GM19238 (cell line): ENCODE data around the gene CST5.
"Not testable (repeated sequence)": the region's sequence is repeated elsewhere in the genome, so short reads cannot be mapped to it uniquely, and the experiment has no call there.

ENCODE experiments used
- DNase-seq: peaks from one replicate; pipeline ENCODE4 v3.0.0; 2011; ENCODE audit warnings: low spot score; ENCODE audit not compliant: insufficient read length

CST5 gene

DNA sequence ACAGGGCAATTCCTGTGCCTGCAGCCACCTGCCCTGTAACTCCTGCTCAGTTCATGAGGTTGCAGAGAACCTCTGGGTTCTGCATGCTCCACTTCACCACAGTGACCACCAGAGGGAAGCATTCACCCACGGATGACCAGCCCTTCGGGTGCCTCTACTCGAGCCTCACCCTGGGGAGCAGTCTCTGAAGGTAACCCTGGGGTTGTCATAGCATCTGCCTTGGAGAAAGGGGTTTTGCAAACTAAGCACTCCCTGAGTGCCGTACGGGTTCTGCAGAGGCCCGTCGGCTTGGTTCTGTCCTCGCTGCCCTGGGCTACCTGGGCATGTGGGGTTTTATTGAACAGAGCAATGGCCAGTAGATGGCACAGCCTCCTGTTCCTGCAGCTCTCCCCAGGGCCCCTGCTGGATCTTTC is 10.2 kb upstream of the CST5 start:
- DNase-seq = peak; percentile 30

DNA sequence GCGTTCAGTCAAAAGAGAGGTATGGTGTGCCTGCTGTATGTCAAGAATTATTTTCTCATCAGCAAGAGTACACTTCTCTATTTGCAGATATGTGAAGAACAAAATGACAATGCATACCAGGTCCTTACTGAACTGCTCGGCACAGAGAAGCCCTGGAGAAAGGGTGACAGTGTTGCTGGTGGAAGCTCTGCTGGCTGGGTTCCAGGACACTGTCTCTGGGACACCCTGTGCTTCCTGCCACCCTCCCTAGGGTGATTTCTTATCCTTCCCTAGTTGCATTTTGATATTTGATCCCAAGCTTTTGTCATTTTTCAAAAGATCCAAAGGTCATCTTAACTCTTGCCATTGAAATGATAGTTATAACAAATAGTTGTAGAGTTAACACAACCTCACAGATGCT is 8.3 kb upstream of the CST5 start:
- DNase-seq = no peak

DNA sequence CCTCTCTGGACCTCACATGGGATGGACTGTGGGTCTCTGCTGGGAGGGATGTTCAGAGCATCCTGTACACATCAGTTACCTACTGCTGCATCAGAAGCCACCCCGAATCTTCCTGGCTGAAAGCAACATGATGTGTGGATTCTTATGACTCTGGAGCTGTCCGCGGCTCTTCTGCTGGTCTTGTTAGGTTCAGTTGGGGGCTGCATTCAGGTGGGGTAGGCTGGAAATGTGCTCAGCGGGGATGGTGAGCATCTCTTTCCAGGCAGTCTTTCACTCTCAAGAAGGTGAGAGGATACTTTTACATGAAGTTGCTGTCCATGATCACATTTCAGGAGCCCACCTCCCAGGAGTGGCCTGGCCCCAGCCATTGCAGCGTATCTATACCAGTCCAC is 5.2 kb upstream of the CST5 start:
- DNase-seq = no peak

DNA sequence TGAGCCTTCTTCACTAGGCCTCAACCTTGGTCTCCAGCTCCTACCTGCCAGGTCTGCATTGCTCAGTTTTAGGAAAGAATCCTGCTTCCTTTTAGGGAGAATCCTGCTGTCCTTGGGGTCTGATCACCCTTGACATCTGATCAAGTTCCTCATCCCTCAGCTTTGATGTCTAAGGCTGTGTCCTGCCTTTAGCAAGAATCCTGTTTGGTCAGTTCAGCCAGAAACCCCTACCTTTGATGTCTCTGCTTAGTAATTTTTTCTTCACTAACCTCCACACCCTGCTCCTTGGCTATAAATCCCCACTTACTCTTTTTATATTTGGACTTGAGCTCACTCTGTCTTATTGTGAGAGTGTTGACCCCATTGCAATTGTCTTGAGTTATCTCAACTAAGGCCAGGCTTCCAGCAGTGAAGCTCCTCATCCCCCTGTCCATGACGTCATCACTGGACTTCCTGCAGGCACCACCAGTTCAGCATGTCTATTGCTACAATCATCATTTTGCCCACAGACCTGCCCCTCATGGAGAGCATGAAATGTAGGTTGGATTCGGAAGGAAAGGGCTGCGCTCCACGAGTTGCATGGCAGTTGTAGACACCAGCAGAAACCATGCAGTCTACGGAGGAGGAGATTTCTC is 4.7 kb upstream of the CST5 start:
- DNase-seq = no peak

DNA sequence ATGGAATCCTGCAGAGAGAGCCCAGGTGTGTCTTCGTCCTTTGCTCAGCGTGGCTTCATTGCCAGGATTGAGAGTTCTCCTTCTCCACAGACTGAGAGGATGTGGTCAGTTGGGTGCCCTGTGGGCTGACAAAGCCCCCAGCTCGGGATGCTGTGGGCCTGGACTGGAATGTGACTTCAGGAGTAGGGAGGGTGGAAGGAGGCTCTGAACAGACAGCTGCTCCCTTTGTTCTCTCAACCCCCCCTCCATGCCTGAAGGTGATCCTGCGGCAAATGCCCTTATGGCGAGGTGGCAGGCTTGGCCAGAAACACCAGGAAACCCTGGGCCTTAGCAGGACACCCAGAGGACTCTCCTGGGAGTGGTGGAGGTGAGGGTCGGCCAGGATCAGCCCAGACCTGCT is 1.8 kb upstream of the CST5 start:
- DNase-seq = no peak

DNA sequence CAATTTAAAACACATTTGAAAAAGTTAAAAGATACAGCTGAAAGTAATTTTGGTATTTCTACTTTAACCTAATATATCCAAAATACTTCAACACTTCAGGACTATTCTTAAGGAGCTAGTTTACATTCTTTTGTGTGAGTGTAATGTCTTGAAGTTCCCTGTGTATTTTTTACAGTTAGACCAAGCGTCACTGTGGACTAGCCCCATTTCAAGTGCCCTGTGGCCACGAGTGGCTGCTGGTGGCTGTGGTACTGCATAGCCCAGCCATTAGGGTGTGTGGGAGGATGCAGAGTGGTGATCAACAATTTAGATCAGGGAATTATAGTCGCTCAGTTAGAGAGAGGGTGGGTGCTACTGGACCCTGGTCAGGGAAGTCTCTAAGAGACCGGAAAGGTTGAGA is 869 bp upstream of the CST5 start:
- DNase-seq = no peak

DNA sequence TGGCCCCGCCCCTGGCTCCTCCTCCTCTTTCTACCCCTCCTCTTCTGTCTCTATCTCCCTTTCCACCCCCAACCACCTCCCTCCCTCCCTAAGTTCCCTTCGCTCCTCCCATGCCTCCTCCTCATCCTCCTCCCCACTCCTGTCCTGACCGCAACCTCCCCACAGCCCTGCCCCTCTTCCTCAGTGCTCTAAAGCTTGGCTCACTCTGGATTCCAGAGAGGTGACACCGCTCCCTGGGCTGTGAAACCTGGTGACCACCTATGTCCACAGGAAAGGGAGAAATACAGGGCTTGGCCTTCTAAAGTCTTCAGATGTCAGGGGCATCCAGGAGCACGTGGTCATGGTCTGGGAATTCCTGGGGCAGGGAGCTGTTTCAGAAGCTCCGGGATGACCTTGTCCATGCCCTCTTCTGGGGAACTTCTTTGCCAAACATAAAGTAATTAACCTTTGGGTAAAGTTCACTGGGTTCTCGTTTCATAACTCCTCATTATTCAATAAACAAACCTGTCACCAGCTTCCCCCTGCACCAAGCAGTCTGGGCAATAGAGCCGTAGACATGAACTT is 345 bp upstream of the CST5 start:
- no peak for DNase-seq

DNA sequence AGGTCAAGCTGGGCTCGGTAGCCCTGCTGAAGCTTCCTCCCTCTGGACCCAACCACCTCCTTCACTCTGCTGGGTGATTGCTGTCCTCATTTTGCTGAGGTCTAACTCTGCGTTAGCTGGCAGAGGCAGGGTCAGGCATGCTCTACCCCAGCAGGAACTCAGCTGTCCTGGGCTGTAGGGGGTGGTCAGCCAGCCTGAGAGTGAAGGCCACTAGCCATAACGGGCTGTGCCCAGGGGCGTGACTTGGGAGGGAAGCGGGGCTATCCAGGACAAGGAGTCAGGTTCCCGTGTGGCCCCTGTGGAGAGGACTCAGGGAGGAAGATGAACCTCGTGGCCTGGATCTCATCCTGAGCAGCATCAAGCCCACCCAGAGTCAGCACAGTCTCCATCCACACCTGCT is 761 bp downstream of the CST5 start:
- DNase-seq = no peak

DNA sequence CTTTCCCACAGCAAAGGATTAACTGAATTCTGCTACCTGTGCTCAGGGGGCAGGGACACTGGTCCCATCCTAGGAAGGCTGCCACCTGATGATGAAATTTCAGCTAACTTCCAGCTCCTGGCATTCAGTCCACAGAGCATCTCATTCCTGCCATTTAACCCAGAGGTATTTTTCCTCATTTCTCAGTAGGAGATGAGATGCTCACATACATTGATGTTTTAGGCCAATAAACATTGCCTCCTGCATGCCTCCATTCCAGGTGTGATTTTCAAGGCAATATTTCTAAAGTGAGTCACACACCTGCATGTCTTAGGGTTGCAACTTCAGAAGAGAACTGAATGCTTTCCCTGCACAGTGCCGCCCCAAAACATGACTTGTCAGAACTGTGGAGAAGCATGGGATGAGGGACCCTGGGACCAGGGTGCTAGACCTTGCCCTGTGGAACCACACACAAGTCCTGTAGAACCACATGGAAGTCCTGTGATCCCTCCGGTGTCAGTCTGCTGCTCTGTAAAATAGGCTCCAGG is 1.5 kb downstream of the CST5 start:
- DNase-seq = not testable (repeated sequence)

DNA sequence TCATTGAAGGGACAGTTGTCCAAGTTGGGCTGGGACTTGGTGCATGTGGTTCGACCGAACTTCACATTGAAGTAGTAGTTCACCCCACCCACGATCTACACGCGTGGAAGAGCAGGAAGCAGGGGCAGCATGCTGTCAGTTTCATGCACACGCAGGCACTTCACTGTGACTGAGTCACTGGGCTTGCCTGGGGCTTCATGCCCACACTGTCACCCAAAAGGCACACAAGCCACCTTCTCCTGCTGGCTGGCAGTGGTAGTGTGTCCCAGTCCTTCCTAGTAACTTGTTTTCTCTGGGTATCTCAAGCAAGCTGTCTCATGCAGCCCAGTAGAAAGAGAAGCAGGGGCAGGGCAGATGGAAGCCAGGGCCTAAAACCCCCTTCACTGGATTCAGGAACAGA is 2.0 kb downstream of the CST5 start:
- DNase-seq = no peak

DNA sequence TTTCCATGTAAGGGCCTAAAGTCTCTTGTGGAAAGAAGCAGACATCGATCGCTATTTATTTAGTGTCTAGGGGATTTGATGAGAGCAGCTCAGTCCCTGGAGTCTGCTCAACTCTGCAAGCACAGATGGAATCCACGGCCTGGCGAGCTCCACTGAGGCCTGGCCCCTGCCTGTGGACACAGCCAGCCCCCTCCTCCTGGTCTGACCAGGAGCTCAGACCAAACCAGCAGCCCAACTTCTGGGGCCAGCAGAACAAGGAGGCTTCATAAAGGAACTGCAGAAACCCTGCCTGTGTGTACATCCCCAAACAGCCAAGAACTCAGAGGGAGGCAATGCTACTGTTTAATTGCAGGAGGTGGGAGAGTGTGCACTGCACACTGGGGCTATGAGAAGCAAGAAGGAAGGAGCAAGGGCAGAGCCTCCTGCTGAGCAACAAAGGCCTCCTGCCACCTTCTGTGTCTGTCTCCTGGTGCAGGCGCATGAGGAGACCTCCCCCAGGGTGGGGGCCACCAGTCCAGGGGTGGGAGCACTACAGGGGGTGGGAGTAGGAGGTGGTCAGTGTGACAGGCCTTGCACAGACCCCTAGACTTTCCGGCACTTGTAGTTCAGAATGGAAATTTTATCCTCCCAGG is 3.8 kb downstream of the CST5 start:
- DNase-seq = no peak

DNA sequence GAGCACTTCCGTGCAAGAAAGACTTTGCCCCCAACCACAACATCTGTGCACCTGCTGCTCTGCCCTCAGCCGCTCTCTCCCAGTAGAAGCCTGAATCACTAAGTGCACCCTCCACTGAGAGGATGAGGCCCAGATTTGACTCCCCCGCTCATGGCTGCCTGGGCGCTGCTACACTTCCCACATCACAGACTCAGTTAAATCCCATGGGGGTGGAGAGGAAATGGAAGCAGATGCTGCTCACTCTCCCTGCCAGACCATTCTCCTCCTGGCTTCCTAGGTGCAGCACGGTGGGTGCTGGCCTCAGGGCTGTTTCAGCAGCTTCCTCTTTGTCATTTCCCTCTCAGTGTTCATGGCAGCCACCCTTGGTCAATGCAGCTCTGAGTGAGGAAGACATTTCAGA is 4.8 kb downstream of the CST5 start:
- DNase-seq = no peak

DNA sequence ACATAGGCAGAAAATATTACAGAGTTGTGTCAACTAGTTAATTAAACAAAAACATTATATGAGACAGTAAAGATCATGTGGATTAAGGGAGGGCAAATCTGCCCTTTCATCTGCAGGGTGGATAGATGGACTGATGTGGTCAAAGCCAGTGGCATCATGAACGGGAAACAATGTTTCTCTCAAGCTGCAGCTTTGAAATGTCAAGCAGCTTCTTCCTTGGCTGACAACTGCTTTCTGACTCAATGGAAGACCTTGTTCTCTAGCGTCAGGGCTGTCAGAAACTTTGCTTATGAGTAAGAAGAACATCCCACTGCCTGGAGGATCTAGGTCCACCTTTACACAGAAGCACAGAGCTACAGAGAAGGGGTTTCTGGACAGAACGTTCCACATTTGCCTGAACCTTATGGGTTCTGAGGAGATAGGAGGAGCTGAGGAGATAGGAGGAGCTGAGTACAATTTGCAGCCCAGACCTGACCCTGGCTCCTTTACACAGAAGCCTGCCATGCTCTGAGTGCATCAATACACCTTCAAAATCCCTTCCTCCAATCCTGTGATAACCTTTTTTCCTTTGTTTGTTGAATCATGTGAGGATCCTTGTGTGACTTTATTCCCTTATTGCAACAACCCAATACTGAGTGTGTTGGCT is 6.1 kb downstream of the CST5 start:
- DNase-seq = no peak

DNA sequence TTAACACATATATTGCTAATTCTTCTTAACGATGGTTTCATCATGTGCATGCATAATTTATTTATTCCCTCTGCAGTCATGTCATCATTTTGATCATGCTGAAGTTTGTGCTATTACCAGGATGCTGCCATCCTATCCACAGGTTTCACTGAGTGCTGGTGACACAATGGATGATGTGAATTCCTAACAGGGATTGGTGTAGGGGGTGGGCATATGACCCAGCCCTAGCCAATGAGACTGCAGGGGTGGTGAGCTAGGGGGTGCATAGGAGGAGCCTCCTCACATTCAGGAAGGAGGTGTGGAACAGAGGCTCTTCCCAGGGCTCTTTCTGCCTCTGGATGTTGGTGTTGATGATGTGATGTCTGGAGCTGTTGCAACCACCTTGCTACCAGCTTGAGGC is 7.5 kb downstream of the CST5 start:
- no peak for DNase-seq

DNA sequence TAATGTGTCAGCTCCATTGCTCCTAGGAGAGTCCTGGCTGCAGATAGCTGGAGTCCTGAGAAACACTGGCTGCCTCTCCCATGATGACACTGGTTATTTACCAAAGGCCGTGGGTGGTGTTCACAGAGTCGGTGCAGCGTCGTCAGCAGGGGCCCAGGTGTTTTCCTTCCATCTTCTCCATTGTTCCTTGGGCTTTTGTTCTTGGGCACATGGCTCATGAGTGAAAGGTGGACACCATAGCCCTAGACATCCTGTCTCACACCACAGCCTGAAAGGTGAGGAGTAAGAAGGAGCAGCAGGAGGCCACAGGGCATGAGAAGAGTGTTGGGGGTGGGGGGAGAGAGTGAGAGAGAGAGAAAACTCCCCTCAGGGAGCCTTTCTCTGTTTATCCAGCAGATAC is 9.1 kb downstream of the CST5 start:
- DNase-seq = no peak

DNA sequence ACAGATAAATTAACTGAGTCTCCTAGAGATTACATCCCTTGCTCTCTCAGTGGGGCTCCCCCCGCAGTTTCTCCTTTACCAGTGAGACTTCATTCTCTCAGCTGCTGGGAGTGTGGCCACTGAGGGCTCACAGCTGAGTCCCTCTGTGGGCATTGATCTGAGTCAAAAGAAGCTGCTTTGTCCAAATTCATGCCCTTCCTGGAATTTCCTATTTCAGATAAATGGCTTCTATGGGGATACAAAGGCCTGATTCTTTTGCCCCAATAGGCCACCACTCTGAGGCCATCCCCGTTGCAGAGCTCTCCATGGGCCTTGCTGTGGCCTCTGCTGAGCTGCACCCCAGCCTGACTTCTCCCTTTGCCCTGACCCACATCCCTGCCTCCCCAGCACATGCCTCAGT is 10.0 kb downstream of the CST5 start:
- no peak for DNase-seq

DNA sequence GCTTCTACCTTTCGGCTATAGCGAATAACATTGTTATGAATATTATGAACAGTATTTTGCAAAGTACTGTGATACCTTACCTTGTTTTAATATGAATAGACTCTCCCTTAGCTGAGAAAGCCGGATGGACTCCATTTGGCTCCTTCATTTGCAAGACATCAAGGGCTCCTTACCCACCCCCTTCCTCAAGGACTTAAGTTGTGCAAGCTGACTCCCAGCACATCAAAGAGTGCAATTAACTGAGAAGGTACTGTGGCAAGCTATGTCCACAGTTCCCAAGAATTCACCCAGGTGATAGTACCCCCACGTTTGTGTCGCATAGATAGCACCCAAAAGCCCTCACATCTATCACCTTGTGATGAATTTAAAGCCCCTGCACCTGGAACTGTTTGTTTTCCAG is 11.2 kb downstream of the CST5 start:
- DNase-seq = no peak

DNA sequence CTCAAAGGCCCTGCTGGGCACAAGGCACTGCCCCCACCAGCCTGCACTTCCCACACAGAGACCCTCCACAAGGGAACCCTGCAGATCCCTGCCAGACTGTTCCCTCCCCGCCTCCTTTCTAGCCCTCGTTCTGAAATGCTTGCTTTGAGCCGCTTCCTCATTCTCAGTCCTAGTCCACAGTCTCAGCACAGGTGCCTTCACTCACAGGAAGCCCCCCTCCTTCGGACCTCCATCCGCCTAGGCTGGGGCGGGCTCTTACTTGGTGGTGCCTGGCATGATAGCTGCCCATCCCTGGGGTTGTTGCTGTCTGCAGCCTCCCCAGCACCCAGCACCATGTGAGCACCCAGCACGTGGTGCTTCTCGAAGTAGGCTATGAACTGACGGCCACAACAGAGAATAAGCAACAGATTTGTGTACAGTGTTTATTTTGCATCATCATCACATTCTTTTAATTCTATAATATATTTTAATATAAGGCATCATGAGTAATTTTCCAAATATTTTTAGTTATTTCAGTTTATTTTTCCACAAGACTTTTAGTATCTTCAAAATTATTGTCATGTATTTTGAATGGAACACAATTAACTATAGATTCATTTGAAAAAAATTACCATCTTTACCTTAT is 12.3 kb downstream of the CST5 start:
- no peak for DNase-seq

DNA sequence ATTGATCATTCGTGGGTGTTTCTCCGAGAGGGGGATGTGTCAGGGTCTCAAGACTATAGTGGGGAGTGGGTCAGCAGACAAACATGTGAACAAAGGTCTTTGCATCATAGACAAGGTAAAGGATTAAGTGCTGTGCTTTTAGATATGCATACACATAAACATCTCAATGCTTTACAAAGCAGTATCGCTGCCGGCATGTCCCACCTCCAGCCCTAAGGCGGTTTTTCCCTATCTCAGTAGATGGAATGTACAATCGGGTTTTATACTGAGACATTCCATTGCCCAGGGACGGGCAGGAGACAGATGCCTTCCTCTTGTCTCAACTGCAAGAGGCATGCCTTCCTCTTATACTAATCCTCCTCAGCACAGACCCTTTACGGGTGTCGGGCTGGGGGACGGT is 18.8 kb downstream of the CST5 start:
- not testable (repeated sequence) for DNase-seq

DNA sequence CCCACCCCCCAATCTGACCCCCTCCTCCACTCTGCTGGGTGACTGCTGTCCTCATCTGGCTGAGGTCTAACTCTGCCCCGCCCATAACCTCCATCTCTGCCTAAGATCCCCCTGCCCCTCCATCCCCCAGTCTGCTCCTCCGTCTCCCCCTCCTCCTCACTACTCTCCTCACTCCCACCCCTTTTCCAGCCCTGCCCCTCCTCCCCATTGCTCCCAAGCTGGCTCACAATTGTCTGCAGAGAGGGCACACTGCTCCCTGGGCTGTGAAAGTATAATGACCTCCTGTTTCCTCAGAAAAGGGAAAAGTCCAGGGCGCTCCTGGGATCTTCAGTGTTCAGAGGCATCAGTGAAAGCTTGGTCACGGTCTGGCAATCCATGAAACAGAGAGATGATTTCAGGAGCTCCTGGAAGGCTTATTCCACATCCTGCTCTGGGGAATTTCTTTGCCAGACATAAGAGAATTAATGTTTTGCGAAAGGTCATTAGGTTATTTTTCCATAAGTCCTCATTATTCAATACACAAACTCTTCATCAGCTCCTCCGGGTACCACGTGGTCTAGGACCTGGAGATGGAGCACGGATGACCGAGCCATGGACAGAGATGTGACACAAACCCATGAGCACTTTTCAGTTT is 21.5 kb downstream of the CST5 start:
- DNase-seq = no peak

DNA sequence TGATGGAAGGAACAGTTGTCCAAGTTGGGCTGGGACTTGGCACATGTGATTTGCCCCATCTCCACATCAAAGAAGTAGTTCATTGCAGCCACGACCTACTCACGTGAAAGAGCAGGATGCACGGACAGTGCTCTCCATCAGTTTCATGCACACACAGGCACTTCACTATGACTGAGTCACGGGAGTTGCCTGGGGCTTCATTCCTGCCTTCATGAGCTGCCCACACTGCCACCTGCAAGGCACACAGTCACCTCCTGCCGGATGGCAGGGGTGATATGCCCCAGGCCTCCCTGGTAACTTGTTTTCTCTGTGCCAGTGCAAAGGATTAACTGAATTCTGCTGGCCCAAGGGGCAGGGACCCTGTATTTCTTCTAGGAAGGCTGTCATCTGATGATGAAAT is 22.8 kb downstream of the CST5 start:
- DNase-seq = no peak

DNA sequence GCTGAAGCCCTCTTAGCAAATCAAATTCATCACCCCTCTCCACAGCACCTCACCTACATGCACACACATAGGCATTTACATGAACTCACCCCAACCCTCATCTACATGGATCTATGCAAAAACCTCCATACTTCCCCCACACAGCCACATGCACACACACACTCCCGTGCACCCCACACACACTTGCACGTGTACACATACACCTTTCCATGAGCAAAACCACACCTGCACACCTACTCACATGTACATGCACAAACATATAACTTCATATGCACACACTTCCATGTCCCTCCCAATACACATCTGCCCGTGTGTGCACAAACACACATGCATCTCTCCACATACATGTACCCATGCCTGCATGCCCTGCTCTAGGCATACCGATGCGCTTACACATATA is 23.3 kb downstream of the CST5 start:
- no peak for DNase-seq
